C4-2B (cell line): Measurements from ENCODE around the gene MPI.
A peak's percentile ranks its signal among the peaks of the same experiment; 100 is the strongest.
"Not testable (repeated sequence)": the region's sequence is repeated elsewhere in the genome, so short reads cannot be mapped to it uniquely, and the experiment has no call there.

Experiments
- H3K27ac ChIP-seq: fragments of 450-650 bp; 2 replicates; pipeline ENCODE4 v1.5.1; 2017
- ZFX ChIP-seq: fragments of 450-650 bp; IDR thresholded peaks from 2 replicates; pipeline ENCODE4 v1.6.1; 2017
- TF ChIP-seq, protein P1 (sequence below): fragments of 450-650 bp; conservative IDR thresholded peaks from 2 replicates; pipeline ENCODE4 v1.5.1; 2017; ENCODE audit warnings: mild to moderate bottlenecking

The MPI gene

GRCh38 chr15:74884428-74885223 is 5.2 kb upstream of the MPI start:
- no peak overlapping the region for H3K27ac ChIP-seq
- TF ChIP-seq, protein P1, sequence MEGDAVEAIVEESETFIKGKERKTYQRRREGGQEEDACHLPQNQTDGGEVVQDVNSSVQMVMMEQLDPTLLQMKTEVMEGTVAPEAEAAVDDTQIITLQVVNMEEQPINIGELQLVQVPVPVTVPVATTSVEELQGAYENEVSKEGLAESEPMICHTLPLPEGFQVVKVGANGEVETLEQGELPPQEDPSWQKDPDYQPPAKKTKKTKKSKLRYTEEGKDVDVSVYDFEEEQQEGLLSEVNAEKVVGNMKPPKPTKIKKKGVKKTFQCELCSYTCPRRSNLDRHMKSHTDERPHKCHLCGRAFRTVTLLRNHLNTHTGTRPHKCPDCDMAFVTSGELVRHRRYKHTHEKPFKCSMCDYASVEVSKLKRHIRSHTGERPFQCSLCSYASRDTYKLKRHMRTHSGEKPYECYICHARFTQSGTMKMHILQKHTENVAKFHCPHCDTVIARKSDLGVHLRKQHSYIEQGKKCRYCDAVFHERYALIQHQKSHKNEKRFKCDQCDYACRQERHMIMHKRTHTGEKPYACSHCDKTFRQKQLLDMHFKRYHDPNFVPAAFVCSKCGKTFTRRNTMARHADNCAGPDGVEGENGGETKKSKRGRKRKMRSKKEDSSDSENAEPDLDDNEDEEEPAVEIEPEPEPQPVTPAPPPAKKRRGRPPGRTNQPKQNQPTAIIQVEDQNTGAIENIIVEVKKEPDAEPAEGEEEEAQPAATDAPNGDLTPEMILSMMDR: no peak
- no peak for TF ChIP-seq ZFX

DNA sequence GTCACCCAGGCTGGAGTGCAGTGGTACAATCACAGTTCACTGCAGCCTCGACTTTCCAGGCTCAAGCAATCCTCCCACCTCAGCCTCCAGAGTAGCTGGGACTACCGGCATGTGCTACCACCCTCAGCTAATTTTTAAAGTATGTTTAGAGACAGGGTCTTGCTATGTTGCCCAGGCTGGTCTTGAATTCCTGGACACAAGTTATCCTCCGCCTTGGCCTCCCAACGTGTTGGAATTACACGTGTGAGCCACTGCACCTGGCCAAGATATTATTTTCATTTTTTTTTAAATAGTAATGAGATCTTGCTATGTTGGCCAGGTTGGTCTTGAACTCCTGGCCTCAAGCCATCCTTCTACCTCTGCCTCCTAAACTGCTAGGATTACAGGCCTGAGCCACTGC is 4.4 kb upstream of the MPI start:
- no peak overlapping the region for H3K27ac ChIP-seq
- TF ChIP-seq, protein P1: no peak

GRCh38 chr15:74887537-74888193 is 2.2 kb upstream of the MPI start:
- H3K27ac ChIP-seq: not testable (repeated sequence)

DNA sequence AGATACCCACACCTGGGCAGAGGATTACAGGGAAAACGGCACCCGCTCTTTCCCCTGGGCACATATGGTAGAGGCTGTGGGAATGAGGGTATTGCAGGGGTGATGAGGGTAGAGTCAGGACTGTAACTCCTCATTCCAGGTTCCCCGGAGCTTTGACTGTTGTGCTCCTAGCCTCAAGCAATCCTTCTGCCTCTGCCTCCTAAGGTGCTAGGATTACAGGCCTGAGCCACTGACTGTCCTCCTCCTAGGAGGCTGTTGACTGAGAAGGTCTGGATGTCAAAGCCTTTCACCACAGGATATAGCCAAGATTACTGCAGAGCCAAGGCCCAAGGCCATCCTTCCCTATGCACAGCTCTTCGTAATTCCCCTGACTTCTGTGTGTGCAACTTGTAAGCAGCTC is 1.1 kb upstream of the MPI start:
- H3K27ac ChIP-seq: no peak overlapping the region

GRCh38 chr15:74889390-74889882 is 406 bp upstream of the MPI start:
- H3K27ac ChIP-seq: peak overlapping the region; percentile 75
- TF ChIP-seq, protein P1: no peak

More for the DNA sequence above, 1.1 kb upstream of the MPI start:
- TF ChIP-seq, protein P1: no peak
- TF ChIP-seq ZFX: no peak

DNA sequence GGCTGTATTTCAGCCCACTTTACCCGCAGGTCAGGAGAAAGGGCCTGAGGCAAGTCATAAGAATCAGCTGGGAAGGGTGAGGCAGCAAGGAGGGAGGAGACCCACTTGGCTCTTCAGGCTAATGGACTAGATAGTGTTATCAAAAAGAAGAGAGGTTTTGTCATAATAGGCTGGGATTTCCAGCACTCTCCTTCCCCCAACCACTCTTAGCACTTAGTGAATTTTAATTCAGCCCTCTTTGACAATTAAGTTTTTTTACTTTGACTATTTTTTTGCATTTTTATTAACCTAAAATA is 771 bp downstream of the MPI start:
- TF ChIP-seq, protein P1: no peak
- peak overlapping the region; percentile 75 for H3K27ac ChIP-seq

DNA sequence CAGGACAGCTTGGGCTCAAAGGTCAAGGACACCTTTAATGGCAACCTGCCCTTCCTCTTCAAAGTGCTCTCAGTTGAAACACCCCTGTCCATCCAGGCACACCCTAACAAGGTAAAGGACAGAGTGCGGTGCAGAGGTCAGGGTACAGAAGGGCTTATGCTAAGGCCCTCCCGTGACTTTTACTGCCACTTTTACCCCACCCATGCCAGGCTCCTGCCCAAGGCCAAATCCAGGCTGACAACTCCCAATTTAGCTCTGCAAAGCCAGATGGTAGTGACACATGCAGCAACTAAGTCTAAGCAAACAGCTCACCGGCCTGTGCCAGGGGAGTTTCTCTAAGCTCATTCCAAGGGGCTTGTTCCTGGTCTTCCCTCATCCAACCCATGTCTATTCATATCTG is 1.6 kb downstream of the MPI start:
- H3K27ac ChIP-seq: no peak overlapping the region

More for the DNA sequence above, 1.6 kb downstream of the MPI start:
- TF ChIP-seq ZFX: no peak
- TF ChIP-seq, protein P1: no peak
